GOT3 (cell line): ENCODE data around the gene ECI2.
A peak's percentile ranks its signal among the peaks of the same experiment; 100 is the strongest.
"Not testable (repeated sequence)": the region's sequence is repeated elsewhere in the genome, so short reads cannot be mapped to it uniquely, and the experiment has no call there.

Source experiments
- DNase-seq: peaks from one replicate; lab custom pipeline; 2025; ENCODE audit warnings: mixed read lengths; lab: John Stamatoyannopoulos, UW

ECI2 gene

GRCh38 chr6:4139272-4139671 is 3.9 kb upstream of the ECI2 start:
- DNase-seq, result no peak

DNA sequence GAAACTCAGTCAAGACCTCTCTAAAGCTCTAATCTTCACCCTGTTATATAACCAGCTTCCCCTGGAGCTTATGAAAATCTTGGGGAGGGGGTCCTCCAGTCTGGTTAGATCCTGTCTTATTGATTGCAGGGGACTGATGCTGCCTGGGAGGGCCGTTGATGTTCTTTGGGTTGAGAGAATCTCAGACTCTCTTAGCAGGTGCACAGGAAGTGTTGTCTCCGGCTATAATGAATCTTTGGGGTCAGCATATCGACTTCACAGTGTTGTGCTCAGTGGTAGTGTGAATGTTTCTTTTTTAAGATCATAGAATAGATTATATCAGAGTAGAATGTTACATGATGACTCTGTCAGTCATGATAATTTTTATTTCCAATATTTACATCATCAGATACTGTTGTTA is 2.8 kb upstream of the ECI2 start:
- DNase-seq, result no peak

GRCh38 chr6:4136354-4136831 is 1.0 kb upstream of the ECI2 start:
- DNase-seq, result no peak

DNA sequence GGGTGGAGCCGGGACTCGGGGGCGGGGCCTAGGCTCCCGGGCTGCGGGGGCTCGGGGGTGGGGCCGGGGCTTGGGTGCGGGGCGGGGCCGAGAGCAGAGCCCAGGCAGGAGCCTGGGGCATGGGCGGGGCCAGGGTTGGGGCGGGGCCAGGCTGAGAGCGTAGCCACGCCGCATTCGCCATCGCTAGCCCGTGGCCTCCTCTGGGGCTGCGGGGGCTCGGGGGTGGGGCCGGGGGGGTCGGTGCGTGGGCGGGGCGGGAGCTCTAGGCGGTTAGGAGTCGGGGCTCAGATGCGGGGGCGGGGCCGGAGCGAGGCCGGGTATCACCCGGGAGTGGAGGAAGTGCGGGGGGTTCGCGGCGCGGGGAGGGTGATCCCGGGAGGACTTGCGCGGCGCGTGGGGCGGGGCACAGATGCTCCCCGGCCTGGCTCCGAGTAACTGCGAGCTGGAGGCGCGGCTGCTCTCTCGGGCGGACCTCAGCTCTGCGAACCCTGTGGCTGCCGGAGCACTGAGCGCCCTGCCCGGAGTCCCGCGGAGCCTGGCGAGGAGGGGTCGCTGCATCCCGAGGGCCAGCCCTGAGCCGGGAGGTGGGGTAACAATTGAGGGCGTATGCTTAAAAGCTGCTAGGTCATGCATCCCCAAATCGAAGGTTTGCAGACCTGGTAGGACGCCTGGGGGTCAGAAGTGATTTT is 434 bp upstream of the ECI2 start:
- peak; percentile 85 for DNase-seq

DNA sequence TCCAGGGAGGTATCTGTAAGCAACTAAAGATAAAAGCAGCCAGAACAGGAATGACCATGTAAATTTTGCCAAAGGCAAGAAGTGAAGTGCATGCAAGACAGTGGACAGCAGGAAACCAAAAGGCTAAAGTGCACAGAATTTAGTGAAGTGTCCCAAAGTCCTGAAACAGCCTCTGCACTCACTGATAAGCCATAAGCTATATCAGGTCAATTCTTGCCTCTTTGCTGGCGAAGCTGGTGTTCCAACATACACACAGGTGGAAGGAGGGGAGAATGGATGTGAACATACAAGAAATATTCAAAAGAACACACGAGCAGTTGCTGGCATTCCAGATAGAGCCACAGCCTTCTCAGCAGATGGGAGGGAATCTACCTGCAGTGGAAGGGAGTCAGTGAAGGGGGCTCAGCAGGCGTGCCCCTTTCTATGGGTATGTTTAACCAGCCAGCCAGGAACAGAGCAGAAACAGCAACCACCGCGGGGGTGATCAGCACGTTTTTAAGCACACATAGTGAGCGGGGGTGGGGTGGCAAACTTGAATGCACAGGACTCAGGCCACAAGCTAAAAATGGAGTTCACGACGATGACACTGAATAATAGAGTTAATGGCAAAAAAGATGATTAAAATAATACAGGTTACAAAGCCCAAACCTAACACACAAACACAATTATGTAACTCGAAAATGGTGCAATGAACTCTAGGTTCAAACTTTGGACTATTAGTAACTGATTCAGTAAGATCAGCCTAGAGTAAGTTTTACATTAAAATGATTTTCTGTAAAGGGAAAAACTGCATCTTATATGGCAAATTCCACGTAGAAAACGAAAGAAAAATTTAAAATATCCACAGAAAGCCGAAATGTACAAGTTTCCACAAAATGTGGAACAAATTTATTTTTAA is 1.2 kb downstream of the ECI2 start:
- DNase-seq, result no peak

DNA sequence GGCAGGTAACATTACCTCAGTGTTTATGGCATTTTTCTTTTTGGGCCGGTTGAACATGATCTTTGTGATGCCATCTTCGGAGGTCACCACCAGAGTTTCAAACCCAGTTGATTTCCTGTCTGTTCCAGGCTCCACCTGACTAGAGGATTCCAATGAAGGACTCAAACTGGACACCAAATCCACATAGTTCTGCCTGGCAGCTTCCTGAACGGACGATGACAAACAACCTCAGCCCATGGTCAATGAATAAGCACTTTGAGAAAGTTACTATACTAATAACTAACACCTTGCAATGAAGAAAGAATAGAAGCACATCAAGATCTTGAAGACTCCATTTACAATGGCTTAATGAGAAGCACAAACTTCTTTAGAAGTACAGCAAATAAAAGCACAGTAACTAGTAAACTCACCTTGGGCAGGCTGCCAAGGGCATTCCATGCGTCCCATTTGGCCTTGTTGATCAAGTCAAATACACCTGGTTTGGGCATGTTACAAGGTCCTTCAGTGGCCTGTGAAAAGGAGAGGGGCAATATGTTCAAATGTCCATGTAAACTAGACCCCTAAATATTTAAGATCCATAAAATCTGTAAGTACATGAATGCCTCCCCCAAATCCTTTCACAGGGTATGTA is 4.9 kb downstream of the ECI2 start:
- DNase-seq, result no peak

DNA sequence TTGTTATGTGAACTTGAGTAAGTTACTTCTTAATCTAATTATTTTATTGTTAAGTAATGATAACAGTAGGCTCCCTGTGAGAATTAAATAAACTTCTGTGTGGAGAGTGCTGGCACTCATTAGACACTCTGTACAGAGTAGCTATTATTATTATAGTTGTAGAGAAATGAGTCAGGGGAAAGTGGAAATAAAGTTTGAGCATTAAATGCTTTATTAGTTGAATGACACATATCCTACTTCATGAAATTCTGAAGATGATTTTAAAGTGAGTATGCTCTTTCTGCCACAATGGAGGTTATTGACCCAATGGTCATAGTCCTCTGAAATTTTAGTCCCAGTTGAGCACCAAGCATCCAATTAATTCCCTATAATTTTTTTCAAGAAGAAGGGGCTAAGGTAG is 5.9 kb downstream of the ECI2 start:
- no peak for DNase-seq

DNA sequence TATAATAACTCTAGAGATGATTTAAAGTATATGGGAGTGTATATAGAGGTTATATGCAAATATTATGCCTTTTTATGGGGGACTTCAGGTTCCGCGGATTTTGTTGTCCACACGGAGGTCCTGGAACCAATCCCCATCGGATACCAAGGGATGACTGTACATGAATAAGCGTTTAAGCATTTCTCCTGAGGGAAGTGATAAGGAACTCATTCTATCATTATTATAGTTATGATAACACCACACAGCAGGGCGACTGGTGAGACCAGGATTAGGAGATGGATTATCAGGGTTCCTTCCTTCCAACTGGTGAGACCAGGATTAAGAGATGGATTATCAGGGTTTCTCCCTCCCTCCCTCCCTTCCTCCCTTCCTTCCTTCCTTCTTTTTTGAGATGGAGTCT is 6.6 kb downstream of the ECI2 start:
- no peak for DNase-seq

GRCh38 chr6:4128072-4128471 is 7.3 kb downstream of the ECI2 start:
- DNase-seq, result no peak

GRCh38 chr6:4125933-4126864 is 9.2 kb downstream of the ECI2 start:
- no peak for DNase-seq

GRCh38 chr6:4125500-4125899 is 9.9 kb downstream of the ECI2 start:
- no peak for DNase-seq

GRCh38 chr6:4124351-4124750 is 11.0 kb downstream of the ECI2 start:
- no peak for DNase-seq

- DNase-seq, result no peak
Observed at GRCh38 chr6:4115741-4116140, 19.6 kb downstream of the ECI2 start.

DNA sequence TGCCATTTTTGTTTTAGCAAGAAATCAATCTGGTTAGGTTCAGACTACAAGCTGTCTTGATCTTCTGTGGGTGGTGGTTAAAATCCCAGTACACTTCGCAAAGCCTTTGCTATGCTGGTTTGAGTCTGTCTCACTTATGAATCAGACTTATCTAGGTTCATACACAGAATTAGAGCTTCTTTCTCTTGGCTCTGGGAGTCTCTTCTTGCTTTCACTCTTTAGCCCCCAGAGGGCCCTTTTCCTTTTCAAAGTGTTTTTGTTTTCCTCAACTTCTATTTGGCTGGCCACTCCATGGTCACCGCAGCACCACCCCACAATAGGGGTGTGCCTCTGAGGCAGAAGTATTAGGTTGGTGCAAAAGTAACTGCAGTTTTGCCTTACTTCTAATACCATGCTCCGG is 21.3 kb downstream of the ECI2 start:
- DNase-seq, result no peak

DNA sequence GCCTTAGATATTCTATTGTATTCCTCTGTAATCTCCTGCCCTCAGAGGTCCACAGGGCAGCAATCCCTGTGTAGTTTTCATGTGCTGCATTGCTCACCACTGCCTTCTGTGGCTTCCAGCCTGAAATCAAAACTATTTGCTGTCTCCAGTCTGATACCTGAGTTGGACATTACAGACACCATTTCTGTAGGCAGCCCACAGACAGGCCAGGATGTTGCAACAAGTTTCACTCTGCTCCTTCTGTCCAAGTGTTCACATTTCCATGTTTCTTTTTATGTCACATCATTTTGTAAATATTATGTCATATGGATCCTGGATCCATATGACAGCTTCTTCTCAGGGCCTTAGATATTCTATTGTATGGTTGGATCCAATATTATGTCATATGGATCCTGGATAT is 21.7 kb downstream of the ECI2 start:
- no peak for DNase-seq

DNA sequence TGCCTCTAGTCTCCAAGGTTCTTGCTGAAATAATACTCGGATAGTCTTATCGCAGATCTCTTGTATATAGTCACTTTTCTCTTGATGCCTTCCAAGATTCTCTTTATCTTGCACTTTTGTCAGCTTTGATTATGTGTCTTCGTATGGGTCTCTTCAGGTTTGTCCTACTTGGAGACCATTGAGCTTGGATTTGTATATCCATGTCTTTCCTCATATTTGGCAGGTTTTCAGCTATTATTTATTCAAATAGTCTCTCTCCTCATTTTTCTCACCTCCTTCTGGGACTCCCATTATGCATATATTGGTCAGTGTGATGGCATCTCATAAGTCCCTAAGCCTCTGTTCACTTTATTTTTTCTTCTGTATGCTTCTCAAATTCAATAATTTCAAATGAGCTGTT is 23.0 kb downstream of the ECI2 start:
- DNase-seq, result no peak

- DNase-seq, result not testable (repeated sequence)
Observed at GRCh38 chr6:4109363-4109815, 26.0 kb downstream of the ECI2 start.

GRCh38 chr6:4108561-4109093 is 26.7 kb downstream of the ECI2 start:
- DNase-seq, result no peak

- DNase-seq, result no peak
Observed at GRCh38 chr6:4107873-4108272, 27.5 kb downstream of the ECI2 start.

DNA sequence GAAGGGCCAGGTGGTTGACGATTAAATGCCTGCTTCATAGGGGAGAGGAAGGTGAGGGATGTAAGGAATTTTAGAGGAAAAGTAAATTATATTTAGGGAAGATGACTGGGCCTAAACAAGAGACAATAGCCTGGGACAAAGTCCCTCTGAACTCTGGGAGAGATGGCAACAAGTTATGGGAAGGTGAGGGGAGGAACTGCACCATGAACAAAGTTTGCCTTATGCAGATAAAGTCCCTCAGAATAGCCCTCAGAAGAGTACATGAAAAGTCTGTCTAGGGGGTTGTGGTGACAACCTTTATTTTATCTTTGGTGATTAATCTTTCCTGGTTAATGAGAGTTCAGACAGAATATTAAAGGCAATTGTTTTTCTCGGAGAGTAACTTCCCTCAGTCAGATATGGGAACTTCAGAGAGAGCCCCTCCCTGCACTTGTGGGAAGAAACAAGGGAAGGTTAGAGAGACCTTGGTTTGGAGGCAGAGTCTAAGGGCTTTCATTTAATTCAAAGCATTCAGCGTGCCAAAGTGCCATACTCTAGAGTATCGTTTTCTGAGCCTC is 29.3 kb downstream of the ECI2 start:
- DNase-seq, result no peak

GRCh38 chr6:4103929-4104328 is 31.4 kb downstream of the ECI2 start:
- DNase-seq, result no peak
